Stomach (tissue), 9 donors: ENCODE measurements around the gene FLAD1. TPM values are rescaled to one million over a fixed set of nuclear protein-coding genes. Genes with fewer than 3 reads are reported as not detected.

Experiments
- DNase-seq, 2 donors: peaks; one replicate each; pipeline versions ENCODE4 v3.0.0 to v3.0.0-alpha.2; 2013 to 2019
- H3K27ac ChIP-seq, 5 donors: fragments of 200-600 bp in 4 of 5; sonication (generic) in 4 of 5; one replicate each; pipeline ENCODE4 v1.5.1; 2013 to 2019; ENCODE audit warnings: mild to moderate bottlenecking in 1 of 5, moderate library complexity in 1 of 5
- H3K27me3 ChIP-seq, 3 donors: fragments of 200-600 bp; sonication (generic); one replicate each; pipeline ENCODE4 v1.5.1; 2017 to 2019; ENCODE audit warnings: mixed run types in 1 of 3
- H3K36me3 ChIP-seq, 4 donors: fragments of 200-600 bp; sonication (generic); 1 replicate in 3 of 4; 2 replicates in 1 of 4; pipeline ENCODE4 v1.5.1; 2016 to 2019
- H3K4me1 ChIP-seq, 4 donors: fragments of 200-600 bp; sonication (generic); one replicate each; pipeline ENCODE4 v1.5.1; 2016 to 2019
- H3K4me3 ChIP-seq, 4 donors: fragments of 200-600 bp; sonication (generic) in 3 of 4; one replicate each; pipeline ENCODE4 v1.5.1; 2016 to 2019; ENCODE audit warnings: mild to moderate bottlenecking in 1 of 4
- H3K9me3 ChIP-seq, 4 donors: fragments of 200-600 bp; sonication (generic); one replicate each; pipeline ENCODE4 v1.5.1; 2016 to 2019
- CTCF ChIP-seq, 7 experiments: fragments of 450-650 bp in 4 of 7; fragments of 200-600 bp in 3 of 7; sonication (generic) in 3 of 7; IDR thresholded peaks; one replicate each; pipeline ENCODE4 v1.5.1; 2016 to 2019; ENCODE audit warnings: antibody characterized with exemption in 7 of 7, control low read depth in 2 of 7, mild to moderate bottlenecking in 1 of 7
- EP300 ChIP-seq: sonication (generic); formaldehyde crosslinking; IDR thresholded peaks from one replicate; pipeline ENCODE4 v1.6.1; 2017; ENCODE audit warnings: antibody characterized with exemption
- POLR2A ChIP-seq, 4 donors: fragments of 450-650 bp; IDR thresholded peaks; one replicate each; pipeline ENCODE4 v1.6.1; 2016; ENCODE audit warnings: antibody characterized with exemption in 4 of 4, control low read depth in 2 of 4, mild to moderate bottlenecking in 1 of 4, moderate library complexity in 1 of 4
- POLR2AphosphoS5 ChIP-seq, 3 donors: sonication (generic); formaldehyde crosslinking; IDR thresholded peaks; one replicate each; pipeline ENCODE4 v1.6.1; 2016; ENCODE audit warnings: antibody characterized with exemption in 3 of 3
- WGBS, 5 donors: extraction: QIAGEN DNeasy Blood & Tissue Kit in 3 of 5; methylation state at CpG; one replicate each; pipeline versions ENCODE4 v1.1.5 to v1.1.7; 2013 to 2018; 5-methylcytosine and 5-hydroxymethylcytosine counted together
- intact Hi-C: fragments of 100-400 bp; cut with DNase I; formaldehyde crosslinking; loops from one replicate; pipeline ENCODE4 v1.15.1; 2023; ENCODE audit warnings: low total_unique reads
- polyA plus RNA-seq, 3 donors: library from polyadenylated mRNA; stranded (reverse); fragments of 200-250 nt; gene quantifications; one replicate each; pipeline ENCODE4 v1.2.3, GENCODE V29; 2013
- total RNA-seq, 5 donors: library from RNA; depleted of rRNA; stranded (reverse); fragments of >200 nt; gene quantifications; one replicate each; pipeline versions ENCODE4 v1.1.0 to v1.2.3, GENCODE V29; 2014 to 2016
- donor health status: healthy with polysubstance abuse.
- donor health status: Bipolar disorder and iron deficiency.
- donor health status: healthy.

The FLAD1 gene
- total and polyA plus RNA-seq, 8 donors, result 14.1 to 76.5 (median 42.1) TPM

GRCh38 chr1:155009742-155010141 is 26.6 kb downstream of the FLAD1 start:
- TF ChIP-seq CTCF (IDR thresholded peaks at IDR 0.05) (no peak), EP300 (no peak), POLR2AphosphoS5 (IDR thresholded peaks at IDR 0.05) (no peak), POLR2A (IDR thresholded peaks at IDR 0.05) (no peak)
- peaks cover 92 to 100% (median 95%) of the 10 kb centered on the region in 4 donors for H3K4me1 ChIP-seq
- intact Hi-C loops, result loop anchor here (10.0 kb wide), 1 partner anchor 45 kb away; the partner anchor contains the start of gene PYGO2
- H3K9me3 ChIP-seq, result no peaks in the 10 kb centered on the region
- DNase-seq, result no peak
- H3K4me3 ChIP-seq, result peak overlapping the region in 2 of 4 donors; percentile 42 to 47
- H3K27me3 ChIP-seq, result no peaks in the 10 kb centered on the region
- H3K27ac ChIP-seq, result peak overlapping the region; percentile 96 to 100 (median 99)
- H3K36me3 ChIP-seq, result peaks cover 11 to 31% (median 23%) of the 10 kb centered on the region in 4 donors
- 86 to 92% (median 89%) methylated on average over 5 of the region's 5 CpGs for WGBS, 5 donors

GRCh38 chr1:155010211-155010918 is 27.2 kb downstream of the FLAD1 start:
- intact Hi-C loops, result loop anchor here (10.0 kb wide), 1 partner anchor 46 kb away; the partner anchor contains the start of gene PYGO2
- no peak for DNase-seq
- Histone ChIP-seq H3K4me1 (peaks cover 85 to 100% (median 95%) of the 10 kb centered on the region in 4 donors), H3K9me3 (no peaks in the 10 kb centered on the region), H3K36me3 (peaks cover 17 to 38% (median 30%) of the 10 kb centered on the region in 4 donors), H3K27ac (peak overlapping the region; percentile 96 to 100 (median 99)), H3K27me3 (no peaks in the 10 kb centered on the region), H3K4me3 (peak overlapping the region in 2 of 4 donors; percentile 42 to 47)
- no peak for TF ChIP-seq CTCF (IDR thresholded peaks at IDR 0.05)
- no peak for TF ChIP-seq EP300
- no peak for TF ChIP-seq POLR2AphosphoS5 (IDR thresholded peaks at IDR 0.05)
- TF ChIP-seq POLR2A (IDR thresholded peaks at IDR 0.05), result no peak
- WGBS, 5 donors, result 35 to 55% (median 39%) methylated on average over 10 to 11 of the region's 11 CpGs

GRCh38 chr1:155011004-155011416 is 27.9 kb downstream of the FLAD1 start:
- Histone ChIP-seq H3K9me3 (no peaks in the 10 kb centered on the region), H3K4me1 (peaks cover 79 to 100% (median 95%) of the 10 kb centered on the region in 4 donors)
- 52 to 72% (median 57%) methylated on average over 5 of the region's 5 CpGs for WGBS, 5 donors

More at GRCh38 chr1:155011004-155011416, 27.9 kb downstream of the FLAD1 start:
- Histone ChIP-seq H3K4me3 (peak overlapping the region in 2 of 4 donors; percentile 42 to 47), H3K36me3 (peaks cover 22 to 44% (median 36%) of the 10 kb centered on the region in 4 donors), H3K27ac (peak overlapping the region; percentile 64 to 100 (median 99)), H3K27me3 (no peaks in the 10 kb centered on the region)
- DNase-seq, result no peak
- intact Hi-C loops, result loop anchor here (10.0 kb wide), 1 partner anchor 46 kb away; the partner anchor contains the start of gene PYGO2
- TF ChIP-seq POLR2A (IDR thresholded peaks at IDR 0.05) (no peak), EP300 (no peak), CTCF (IDR thresholded peaks at IDR 0.05) (no peak), POLR2AphosphoS5 (IDR thresholded peaks at IDR 0.05) (no peak)
